ENCODE data around the gene CCDC138. TPM values are rescaled to one million over a fixed set of nuclear protein-coding genes. Genes with fewer than 3 reads are reported as not detected.

CCDC138 gene
- total RNA-seq, 1 donor from 2014 or later = 4.5 TPM

- ATAC-seq (no peak), DNase-seq (no peak)
- no peak for TF ChIP-seq CTCF (IDR thresholded peaks at IDR 0.05)
- H3K4me1 ChIP-seq = no peaks in the 10 kb centered on the region
- intact Hi-C loops (cut with DNase I) = no loop called here
- H3K4me3 ChIP-seq = no peak overlapping the region
- H3K27me3 ChIP-seq (ENCODE audit: low read depth) = no peaks in the 10 kb centered on the region
- no peak overlapping the region for H3K27ac ChIP-seq
- no peaks in the 10 kb centered on the region for H3K9me3 ChIP-seq
- no peaks in the 10 kb centered on the region for H3K36me3 ChIP-seq
Measured at GRCh38 chr2:108858894-108859293, 72.3 kb downstream of the CCDC138 start.

GRCh38 chr2:108866041-108866440, 79.5 kb downstream of the CCDC138 start:
- H3K27ac ChIP-seq = no peak overlapping the region
- DNase-seq (no peak), ATAC-seq (no peak)
- no peaks in the 10 kb centered on the region for H3K4me1 ChIP-seq
- H3K4me3 ChIP-seq = no peak overlapping the region
- peaks cover 14% of the 10 kb centered on the region for H3K9me3 ChIP-seq
- intact Hi-C loops (cut with DNase I) = no loop called here
- no peaks in the 10 kb centered on the region for H3K27me3 ChIP-seq (ENCODE audit: low read depth)
- H3K36me3 ChIP-seq = no peaks in the 10 kb centered on the region
- no peak for TF ChIP-seq CTCF (IDR thresholded peaks at IDR 0.05)

GRCh38 chr2:108868911-108869310, 82.3 kb downstream of the CCDC138 start:
- H3K4me1 ChIP-seq = no peaks in the 10 kb centered on the region
- no peaks in the 10 kb centered on the region for H3K27me3 ChIP-seq (ENCODE audit: low read depth)
- H3K27ac ChIP-seq = no peak overlapping the region
- ATAC-seq = no peak
- peaks cover 14% of the 10 kb centered on the region for H3K9me3 ChIP-seq
- H3K36me3 ChIP-seq = no peaks in the 10 kb centered on the region
- intact Hi-C loops (cut with DNase I) = no loop called here
- H3K4me3 ChIP-seq = no peak overlapping the region
- no peak for DNase-seq
- no peak for TF ChIP-seq CTCF (IDR thresholded peaks at IDR 0.05)

DNA sequence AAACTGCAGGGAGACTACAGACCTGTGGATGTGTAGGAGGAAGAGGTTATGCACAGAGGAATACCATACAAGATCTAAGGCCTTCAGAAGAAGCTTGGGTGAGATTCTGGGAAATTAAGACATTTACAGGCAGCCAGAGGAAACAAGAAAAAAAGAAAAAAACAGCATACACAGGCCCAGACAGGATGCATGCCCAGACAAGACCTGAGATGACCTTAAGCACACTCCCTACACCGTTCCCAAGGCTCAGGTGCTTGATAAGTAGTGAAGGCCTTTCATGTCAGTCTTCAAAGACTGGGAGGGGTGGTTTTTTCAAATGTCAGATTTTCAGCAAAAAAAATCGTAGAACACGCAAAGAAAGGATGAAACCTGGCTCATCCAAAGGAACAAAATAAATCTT, 83.0 kb downstream of the CCDC138 start:
- DNase-seq (no peak), ATAC-seq (no peak)
- intact Hi-C loops (cut with DNase I) = no loop called here
- no peak overlapping the region for H3K27ac ChIP-seq
- no peak overlapping the region for H3K4me3 ChIP-seq
- no peaks in the 10 kb centered on the region for H3K4me1 ChIP-seq
- no peak for TF ChIP-seq CTCF (IDR thresholded peaks at IDR 0.05)
- H3K9me3 ChIP-seq = peaks cover 14% of the 10 kb centered on the region
- H3K27me3 ChIP-seq (ENCODE audit: low read depth) = no peaks in the 10 kb centered on the region
- H3K36me3 ChIP-seq = no peaks in the 10 kb centered on the region

- Histone ChIP-seq H3K36me3 (no peaks in the 10 kb centered on the region), H3K4me3 (no peak overlapping the region), H3K9me3 (peaks cover 14% of the 10 kb centered on the region), H3K27me3 (ENCODE audit: low read depth) (no peaks in the 10 kb centered on the region), H3K4me1 (no peaks in the 10 kb centered on the region), H3K27ac (no peak overlapping the region)
- ATAC-seq (no peak), DNase-seq (no peak)
- intact Hi-C loops (cut with DNase I) = no loop called here
- TF ChIP-seq CTCF (IDR thresholded peaks at IDR 0.05) = no peak
Measured at GRCh38 chr2:108870069-108870644, 83.6 kb downstream of the CCDC138 start.

DNA sequence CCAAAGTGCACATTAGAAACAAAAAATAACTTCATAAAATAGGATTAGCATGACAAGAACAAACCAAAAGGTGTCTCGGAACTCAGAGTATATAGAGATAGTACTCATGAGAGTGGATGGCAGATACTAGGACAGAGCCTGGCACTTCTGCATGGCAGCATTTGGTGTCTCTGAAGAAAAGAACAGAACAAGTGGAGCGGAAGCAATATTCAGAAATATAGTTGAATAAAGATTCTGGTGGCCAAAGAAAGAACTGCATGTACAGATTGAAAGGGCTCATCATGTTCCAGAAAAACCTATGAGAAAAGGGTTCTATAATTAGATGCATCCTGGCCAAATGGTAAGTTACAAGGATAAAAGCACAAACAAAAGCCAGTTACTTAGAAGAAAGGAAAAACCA, 90.9 kb downstream of the CCDC138 start:
- Histone ChIP-seq H3K9me3 (peaks cover 8% of the 10 kb centered on the region), H3K4me3 (no peak overlapping the region), H3K27me3 (ENCODE audit: low read depth) (no peaks in the 10 kb centered on the region), H3K36me3 (no peaks in the 10 kb centered on the region), H3K27ac (no peak overlapping the region), H3K4me1 (no peaks in the 10 kb centered on the region)
- intact Hi-C loops (cut with DNase I) = no loop called here
- DNase-seq (no peak), ATAC-seq (no peak)
- TF ChIP-seq CTCF (IDR thresholded peaks at IDR 0.05) = no peak
